H1 (cell line): ENCODE measurements around the gene BATF2. TPM values are rescaled to one million over a fixed set of nuclear protein-coding genes. Genes with fewer than 3 reads are reported as not detected.

ENCODE experiments used
- CTCF ChIA-PET: fragments of 300-600 bp; sonication (Branson Sonifier 250); formaldehyde crosslinking; loops from one replicate; lab custom pipeline; 2021; ENCODE audit not compliant: partially characterized antibody; lab: Charles Lee
- POLR2A ChIA-PET: fragments of 300-600 bp; sonication (Branson Sonifier 250); formaldehyde crosslinking; loops from one replicate; lab custom pipeline; 2021; ENCODE audit warnings: inconsistent platforms; ENCODE audit not compliant: partially characterized antibody; lab: Charles Lee
- DNase-seq, 2 experiments: peaks; one replicate each; pipeline versions ENCODE4 v3.0.0 to v3.0.0-alpha.2; 2010 to 2022; ENCODE audit warnings: low spot score in 2 of 2, low read depth in 1 of 2, mixed read lengths in 1 of 2
- FAIRE-seq: peaks from 2 replicates; lab custom pipeline; 2011; peaks lifted over from hg19 to GRCh38; lab: Jason Lieb, UNC
- H2AFZ ChIP-seq: 2 replicates; pipeline ENCODE4 v1.8.1; 2012; ENCODE audit warnings: low read length, inconsistent platforms
- H2AK5ac ChIP-seq: 2 replicates; pipeline ENCODE4 v1.6.1; 2013; ENCODE audit warnings: low read depth, low read length
- H2BK120ac ChIP-seq: replicated peaks from 2 replicates; pipeline ENCODE3; 2013; ENCODE audit warnings: low read depth, low read length, inconsistent platforms
- H2BK12ac ChIP-seq: 2 replicates; pipeline ENCODE4 v1.6.1; 2013; ENCODE audit warnings: low read depth, low read length
- H2BK15ac ChIP-seq: 2 replicates; pipeline ENCODE4 v1.6.1; 2013; ENCODE audit warnings: low read length
- H2BK20ac ChIP-seq: 2 replicates; pipeline ENCODE4 v1.6.1; 2013; ENCODE audit warnings: low read length
- H2BK5ac ChIP-seq: 2 replicates; pipeline ENCODE4 v1.6.1; 2013; ENCODE audit warnings: low read depth, low read length
- H3K14ac ChIP-seq: 2 replicates; pipeline ENCODE4 v1.6.1; 2013; ENCODE audit warnings: inconsistent platforms; ENCODE audit not compliant: insufficient read length
- H3K18ac ChIP-seq: 2 replicates; pipeline ENCODE4 v1.6.1; 2013; ENCODE audit warnings: low read length; ENCODE audit errors: extremely low read depth
- H3K23ac ChIP-seq: 2 replicates; pipeline ENCODE4 v1.6.1; 2013; ENCODE audit warnings: inconsistent platforms; ENCODE audit not compliant: insufficient read length
- H3K23me2 ChIP-seq: 2 replicates; pipeline ENCODE4 v1.6.1; 2013; ENCODE audit warnings: low read depth, low read length
- H3K27ac ChIP-seq: 2 replicates; pipeline ENCODE4 v1.6.1; 2011; ENCODE audit warnings: low read depth, low read length, inconsistent platforms
- H3K27me3 ChIP-seq, 4 experiments: replicated peaks in 1 of 4; 1 replicate in 1 of 4; 2 replicates in 3 of 4; pipeline versions ENCODE4 v1.6.1 to v1.8.1; 2011 to 2013; ENCODE audit warnings: low read length in 3 of 4, mild to moderate bottlenecking in 3 of 4, inconsistent platforms in 2 of 4, mixed read lengths in 2 of 4, moderate library complexity in 1 of 4; ENCODE audit not compliant: control insufficient read depth in 3 of 4, insufficient read depth in 3 of 4; ENCODE audit errors: extremely low read depth in 1 of 4
- H3K36me3 ChIP-seq, 4 experiments: 2 replicates each; pipeline versions ENCODE4 v1.6.1 to v1.8.1; 2011 to 2013; ENCODE audit warnings: mild to moderate bottlenecking in 4 of 4, low read length in 3 of 4, moderate library complexity in 2 of 4, control low read depth in 1 of 4, inconsistent platforms in 1 of 4; ENCODE audit not compliant: insufficient read depth in 4 of 4, control insufficient read depth in 2 of 4
- H3K4ac ChIP-seq: replicated peaks from 2 replicates; pipeline ENCODE3; 2013; ENCODE audit warnings: low read length, low read depth, mixed read lengths, inconsistent platforms; ENCODE audit not compliant: insufficient read length
- H3K4me1 ChIP-seq, 4 experiments: replicated peaks in 1 of 4; 1 replicate in 1 of 4; 2 replicates in 3 of 4; pipeline versions ENCODE4 v1.6.1 to v1.8.1; 2011 to 2013; ENCODE audit warnings: low read length in 3 of 4, inconsistent platforms in 2 of 4, mixed read lengths in 1 of 4; ENCODE audit not compliant: insufficient read depth in 4 of 4, control insufficient read depth in 3 of 4
- H3K4me2 ChIP-seq, 2 experiments: 2 replicates each; pipeline versions ENCODE4 v1.6.1 to v1.8.1; 2011 to 2013; ENCODE audit warnings: low read depth in 2 of 2, low read length in 2 of 2, control low read depth in 1 of 2, inconsistent platforms in 1 of 2, mild to moderate bottlenecking in 1 of 2; ENCODE audit not compliant: insufficient read depth in 1 of 2
- H3K4me3 ChIP-seq, 4 experiments: fragments of 200-600, 300-600 bp in 1 of 4; sonication (generic), shearing (Covaris generic), sonication (Bioruptor Twin) in 1 of 4; 2 replicates each; pipeline versions ENCODE4 v1.5.1 to v1.8.1; 2011 to 2016; ENCODE audit warnings: low read length in 4 of 4, low read depth in 3 of 4, control low read depth in 2 of 4, inconsistent platforms in 2 of 4, mild to moderate bottlenecking in 2 of 4, mixed read lengths in 1 of 4, moderate library complexity in 1 of 4; ENCODE audit not compliant: insufficient read depth in 2 of 4; ENCODE audit errors: extremely low read depth in 1 of 4
- H3K56ac ChIP-seq: replicated peaks from 2 replicates; pipeline ENCODE3; 2013; ENCODE audit warnings: low read depth, mild to moderate bottlenecking, mixed read lengths, low read length, inconsistent platforms; ENCODE audit not compliant: insufficient read length
- H3K79me1 ChIP-seq: 2 replicates; pipeline ENCODE4 v1.6.1; 2013; ENCODE audit warnings: low read depth, low read length, control low read depth
- H3K79me2 ChIP-seq, 2 experiments: 2 replicates each; pipeline versions ENCODE4 v1.6.1 to v1.8.1; 2012 to 2013; ENCODE audit warnings: low read length in 2 of 2, mild to moderate bottlenecking in 2 of 2, inconsistent platforms in 1 of 2; ENCODE audit not compliant: insufficient read depth in 2 of 2, control insufficient read depth in 1 of 2
- H3K9ac ChIP-seq, 4 experiments: replicated peaks in 1 of 4; 1 replicate in 1 of 4; 2 replicates in 3 of 4; pipeline versions ENCODE4 v1.6.1 to v1.8.1; 2011 to 2013; ENCODE audit warnings: low read depth in 3 of 4, low read length in 3 of 4, control low read depth in 2 of 4, mild to moderate bottlenecking in 2 of 4, moderate library complexity in 2 of 4, inconsistent platforms in 1 of 4; ENCODE audit errors: extremely low read depth in 1 of 4
- H3K9me3 ChIP-seq, 2 experiments: 2 replicates each; pipeline versions ENCODE4 v1.6.1 to v1.8.1; 2012 to 2013; ENCODE audit warnings: mild to moderate bottlenecking in 2 of 2, moderate library complexity in 2 of 2, control low read depth in 1 of 2, inconsistent platforms in 1 of 2, low read depth in 1 of 2, low read length in 1 of 2, mixed read lengths in 1 of 2; ENCODE audit not compliant: insufficient read depth in 2 of 2
- H4K20me1 ChIP-seq, 2 experiments: replicated peaks in 1 of 2; 2 replicates each; pipeline versions ENCODE3 to v1.8.1; 2011 to 2013; ENCODE audit warnings: inconsistent platforms in 2 of 2, low read length in 2 of 2, mild to moderate bottlenecking in 1 of 2; ENCODE audit not compliant: insufficient read depth in 2 of 2, control insufficient read depth in 1 of 2
- H4K5ac ChIP-seq: 2 replicates; pipeline ENCODE4 v1.6.1; 2013; ENCODE audit warnings: low read length, low read depth, mixed read lengths, inconsistent platforms; ENCODE audit not compliant: insufficient read length
- H4K8ac ChIP-seq: 2 replicates; pipeline ENCODE4 v1.8.0; 2013; ENCODE audit warnings: mild to moderate bottlenecking, moderate library complexity, low read length, inconsistent platforms; ENCODE audit not compliant: insufficient read depth; ENCODE audit errors: extremely low read depth
- H4K91ac ChIP-seq: replicated peaks from 2 replicates; pipeline ENCODE3; 2013; ENCODE audit warnings: low read length, mixed read lengths, inconsistent platforms; ENCODE audit not compliant: insufficient read length
- EGR1 ChIP-seq: IDR thresholded peaks from 2 replicates; pipeline ENCODE4 v1.6.1; 2011; ENCODE audit warnings: low read depth, low read length, borderline replicate concordance
- EP300 ChIP-seq, 2 experiments: IDR thresholded peaks; 1 replicate in 1 of 2; 2 replicates in 1 of 2; pipeline ENCODE4 v1.6.1; 2011 to 2012; ENCODE audit warnings: low read depth in 2 of 2, low read length in 2 of 2, mild to moderate bottlenecking in 2 of 2, borderline replicate concordance in 1 of 2, inconsistent platforms in 1 of 2, moderate library complexity in 1 of 2
- RNF2 ChIP-seq: fragments of 200-900, 300-1000 bp; sonication (generic); IDR thresholded peaks from 2 replicates; pipeline ENCODE4 v1.7.1; 2016; ENCODE audit warnings: borderline replicate concordance, low read depth, mild to moderate bottlenecking, antibody characterized with exemption, low read length; ENCODE audit not compliant: poor library complexity, severe bottlenecking; ENCODE audit errors: missing control alignments
- SIN3A ChIP-seq, 2 experiments: IDR thresholded peaks in 1 of 2; conservative IDR thresholded peaks in 1 of 2; 2 replicates each; pipeline ENCODE4 v1.6.1; 2011 to 2012; ENCODE audit warnings: low read length in 2 of 2, improper control_type of control experiment in 1 of 2, low read depth in 1 of 2, mild to moderate bottlenecking in 1 of 2
- SP1 ChIP-seq: IDR thresholded peaks from 2 replicates; pipeline ENCODE4 v1.6.1; 2011; ENCODE audit warnings: low read depth, low read length
- SRF ChIP-seq: IDR thresholded peaks from 2 replicates; pipeline ENCODE4 v1.6.1; 2011; ENCODE audit warnings: mild to moderate bottlenecking, low read depth, low read length, moderate library complexity
- TEAD4 ChIP-seq: IDR thresholded peaks from 2 replicates; pipeline ENCODE4 v1.6.1; 2012; ENCODE audit warnings: low read depth, low read length, inconsistent platforms, mixed read lengths
- YY1 ChIP-seq: IDR thresholded peaks from 2 replicates; pipeline ENCODE4 v1.6.1; 2011; ENCODE audit warnings: low read depth, mild to moderate bottlenecking, low read length
- WGBS, 2 experiments: shearing (Covaris generic) in 1 of 2; methylation state at CpG; one replicate each; pipeline versions ENCODE4 v1.1.6 to v1.1.7; 2013 to 2015; ENCODE audit warnings: low lambda C conversion rate in 2 of 2, mixed read lengths in 2 of 2, inconsistent platforms in 1 of 2, low coverage in 1 of 2, missing lambda C conversion rate in 1 of 2; ENCODE audit not compliant: insufficient replicate concordance in 2 of 2, insufficient coverage in 1 of 2, insufficient read length in 1 of 2; ENCODE audit errors: extremely low coverage in 1 of 2, missing lambda C conversion rate in 1 of 2; 5-methylcytosine and 5-hydroxymethylcytosine counted together
- polyA plus RNA-seq, 7 experiments: library from polyadenylated mRNA; depleted of rRNA in 3 of 7; stranded (reverse) in 5 of 7; unstranded in 2 of 7; fragments of >200 nt in 5 of 7; fragments of 200-250 nt in 2 of 7; gene quantifications; 1 replicate in 5 of 7; 2 replicates in 1 of 7; 4 replicates in 1 of 7; pipeline versions ENCODE4 v1.2.1 to v1.2.3, GENCODE V29; 2011 to 2013; ENCODE audit warnings: missing spikeins in 2 of 7, mixed read lengths in 2 of 7
- total RNA-seq: library from RNA; stranded (reverse); fragmentation: NEBNext Ultra II Directional; extraction: Animal tissue kit (Norgen Biotek cat#: 25700); gene quantifications from 2 replicates; pipeline ENCODE4 v1.2.1, GENCODE V29; 2021

BATF2 gene
- total and polyA plus RNA-seq, 2 of the 8 experiments (the other 6 are each of a cell fraction or from before 2014, with no cell fraction given): 1.4 to 3.1 TPM

GRCh38 chr11:64989416-64989815 lies 7.4 kb downstream of the BATF2 start:
- Histone ChIP-seq H3K9me3 (no peaks in the 10 kb centered on the region), H3K4me2 (no peak overlapping the region), H3K4me1 (no peaks in the 10 kb centered on the region), H3K27me3 (no peaks in the 10 kb centered on the region; a peak in 1 of 7 replicates), H3K79me1 (no peaks in the 10 kb centered on the region), H2BK15ac (no peak overlapping the region), H2BK120ac (no peak overlapping the region), H3K56ac (no peak overlapping the region), H4K8ac (peak overlapping the region; percentile 51; the same call in 1 of the 2 replicates), H4K5ac (no peak overlapping the region), H3K18ac (no peak overlapping the region), H2BK20ac (no peak overlapping the region), H3K23me2 (no peaks in the 10 kb centered on the region; the same call in 1 of the 2 replicates), H3K9ac (no peak overlapping the region), H3K4me3 (no peak overlapping the region), H4K20me1 (no peaks in the 10 kb centered on the region), H3K23ac (no peak overlapping the region), H3K14ac (no peak overlapping the region), H2BK12ac (no peak overlapping the region), H3K79me2 (no peaks in the 10 kb centered on the region), H2AK5ac (no peak overlapping the region), H4K91ac (no peak overlapping the region), H3K36me3 (no peaks in the 10 kb centered on the region), H2BK5ac (no peak overlapping the region), H3K27ac (no peak overlapping the region), H3K4ac (no peak overlapping the region), H2AFZ (no peak overlapping the region)
- POLR2A ChIA-PET: interaction anchor here (1.0 kb wide), 1 partner anchor 112 kb away, joined by 4 read pairs; the partner anchor contains the start of gene EHD1
- CTCF ChIA-PET: interaction anchor here (0.7 to 2.1 kb wide), 3 partner anchors 18 to 42 kb away, joined by 3 to 4 read pairs (median 3); partner anchors contain the start of gene MAJIN
- no peak for FAIRE-seq
- no peak for DNase-seq
- WGBS, 2 experiments: 91% methylated on average over 13 of the region's 13 CpGs; no CpG with 5 or more reads in 1 of the 2 experiments
- TF ChIP-seq TEAD4 (no peak), SP1 (no peak), SRF (no peak), YY1 (no peak), EGR1 (no peak), SIN3A (conservative IDR thresholded peaks at IDR 0.05 in 1 of 2, IDR thresholded peaks at IDR 0.05 in 1 of 2; ENCODE audit: low read depth in 1 of 2, low read length in 2 of 2) (no peak), EP300 (IDR thresholded peaks at IDR 0.05; ENCODE audit: borderline replicate concordance in 1 of 2, low read depth in 2 of 2, low read length in 2 of 2) (no peak), RNF2 (no peak)
